Right atrium auricular region (tissue), 2 donors: ENCODE data around the gene CHSY3. TPM values are rescaled to one million over a fixed set of nuclear protein-coding genes. Genes with fewer than 3 reads are reported as not detected.

Experiments
- DNase-seq: peaks from one replicate; pipeline ENCODE4 v3.0.0-alpha.2; 2019; ENCODE audit warnings: low spot score
- H3K27ac ChIP-seq, 2 donors: fragments of 200-600 bp; sonication (generic); 1 replicate in 1 of 2; 2 replicates in 1 of 2; pipeline ENCODE4 v1.5.1; 2016 to 2019
- H3K27me3 ChIP-seq, 2 donors: fragments of 200-600 bp; sonication (generic); one replicate each; pipeline versions ENCODE4 v1.5.1 to v1.6.0; 2017 to 2019
- H3K36me3 ChIP-seq: fragments of 200-600 bp; sonication (generic); one replicate; pipeline ENCODE4 v1.5.1; 2016
- H3K4me1 ChIP-seq, 2 donors: fragments of 200-600 bp; sonication (generic); one replicate each; pipeline versions ENCODE4 v1.5.1 to v1.6.0; 2017 to 2019
- H3K4me3 ChIP-seq, 2 donors: fragments of 200-600 bp; sonication (generic); 1 replicate in 1 of 2; 2 replicates in 1 of 2; pipeline ENCODE4 v1.5.1; 2017 to 2019; ENCODE audit warnings: mild to moderate bottlenecking in 1 of 2, moderate library complexity in 1 of 2
- H3K9me3 ChIP-seq, 2 donors: fragments of 200-600 bp; sonication (generic); one replicate each; pipeline ENCODE4 v1.5.1; 2019
- CTCF ChIP-seq, 2 donors: fragments of 200-600 bp; sonication (generic); IDR thresholded peaks; one replicate each; pipeline ENCODE4 v1.5.1; 2019; ENCODE audit warnings: antibody characterized with exemption in 2 of 2
- total RNA-seq, 2 donors: library from RNA; depleted of rRNA; stranded (reverse); fragments of >200 nt; gene quantifications; one replicate each; pipeline ENCODE4 v1.1.0, GENCODE V29; 2016

The CHSY3 gene
- total RNA-seq, 2 donors from 2014 or later = 2.5 TPM

- DNase-seq = no peak
- H3K4me1 ChIP-seq = no peaks in the 10 kb centered on the region
- H3K27me3 ChIP-seq = no peaks in the 10 kb centered on the region
- TF ChIP-seq CTCF (IDR thresholded peaks at IDR 0.05) = no peak
- H3K27ac ChIP-seq = no peak overlapping the region
- no peak overlapping the region for H3K4me3 ChIP-seq
- no peaks in the 10 kb centered on the region for H3K36me3 ChIP-seq
- H3K9me3 ChIP-seq = peaks cover 0 to 12% of the 10 kb centered on the region in 2 donors
Observed at GRCh38 chr5:130227699-130228098, 323.4 kb downstream of the CHSY3 start.

- H3K4me1 ChIP-seq = no peaks in the 10 kb centered on the region
Observed at GRCh38 chr5:130231786-130232185, 327.5 kb downstream of the CHSY3 start.

GRCh38 chr5:130234816-130235215, 330.6 kb downstream of the CHSY3 start:
- DNase-seq = no peak
- no peak for TF ChIP-seq CTCF (IDR thresholded peaks at IDR 0.05)
- H3K9me3 ChIP-seq = peaks cover 0 to 5% of the 10 kb centered on the region in 2 donors

More at GRCh38 chr5:130231786-130232185, 327.5 kb downstream of the CHSY3 start:
- Histone ChIP-seq H3K4me3 (no peak overlapping the region), H3K27ac (no peak overlapping the region), H3K36me3 (no peaks in the 10 kb centered on the region), H3K27me3 (no peaks in the 10 kb centered on the region), H3K9me3 (peaks cover 0 to 5% of the 10 kb centered on the region in 2 donors)
- no peak for DNase-seq
- TF ChIP-seq CTCF (IDR thresholded peaks at IDR 0.05) = no peak

More at GRCh38 chr5:130234816-130235215, 330.6 kb downstream of the CHSY3 start:
- Histone ChIP-seq H3K27me3 (no peaks in the 10 kb centered on the region), H3K4me3 (no peak overlapping the region), H3K4me1 (no peaks in the 10 kb centered on the region), H3K27ac (no peak overlapping the region), H3K36me3 (no peaks in the 10 kb centered on the region)

Other genes starting within 250 kb of the CHSY3 start
- gene MINAR2, start 156.4 kb upstream of the CHSY3 start, total RNA-seq = not detected